ENCODE results near the gene ATXN2. TPM values are rescaled to one million over a fixed set of nuclear protein-coding genes. Genes with fewer than 3 reads are reported as not detected.

The ATXN2 gene
- total and polyA plus RNA-seq, 9 of the 15 experiments (the other 6 are each of a cell fraction or from before 2014, with no cell fraction given) = 16.8 to 67.8 (median 29.3) TPM

- TF ChIP-seq DEAF1 (CRISPR knock-in tag; IDR thresholded peaks at IDR 0.05) (peak; percentile 70), FOXK2 (conservative IDR thresholded peaks at IDR 0.05 in 1 of 2, IDR thresholded peaks at IDR 0.05 in 1 of 2; ENCODE audit: low read depth in 2 of 2) (peak in 1 of 2 experiments; percentile 27; a peak in 1 of 4 replicates), PHF20 (IDR thresholded peaks at IDR 0.05; ENCODE audit: partially characterized antibody) (no peak), ZNF518B (CRISPR knock-in tag; IDR thresholded peaks at IDR 0.05) (no peak), RAD21 (CRISPR knock-in tag; conservative IDR thresholded peaks at IDR 0.05 in 1 of 2, IDR thresholded peaks at IDR 0.05 in 1 of 2) (peak; percentile 77 to 80), ARID2 (IDR thresholded peaks at IDR 0.05) (peak; percentile 40; the same call in 1 of the 2 replicates), NBN (IDR thresholded peaks at IDR 0.05; ENCODE audit: low read depth) (0 out of 2 replicates have a peak, but pooled peaks have one; percentile 47), SMC3 (conservative IDR thresholded peaks at IDR 0.05; ENCODE audit: insufficient read depth, low read depth, low read length) (peak; percentile 51), RFX1 (IDR thresholded peaks at IDR 0.05) (no peak), POLR2AphosphoS2 (IDR thresholded peaks at IDR 0.05; ENCODE audit: low read length) (peak; percentile 74; the same call in 1 of the 2 replicates), SIN3A (IDR thresholded peaks at IDR 0.05; ENCODE audit: borderline replicate concordance in 2 of 2, control insufficient read depth in 1 of 2, low read depth in 2 of 2, low read length in 2 of 2) (peak in 1 of 2 experiments; percentile 40; a peak in 1 of 4 replicates), CC2D1A (IDR thresholded peaks at IDR 0.05) (0 out of 2 replicates have a peak, but pooled peaks have one; percentile 12)
- TF ChIP-seq, protein P1, sequence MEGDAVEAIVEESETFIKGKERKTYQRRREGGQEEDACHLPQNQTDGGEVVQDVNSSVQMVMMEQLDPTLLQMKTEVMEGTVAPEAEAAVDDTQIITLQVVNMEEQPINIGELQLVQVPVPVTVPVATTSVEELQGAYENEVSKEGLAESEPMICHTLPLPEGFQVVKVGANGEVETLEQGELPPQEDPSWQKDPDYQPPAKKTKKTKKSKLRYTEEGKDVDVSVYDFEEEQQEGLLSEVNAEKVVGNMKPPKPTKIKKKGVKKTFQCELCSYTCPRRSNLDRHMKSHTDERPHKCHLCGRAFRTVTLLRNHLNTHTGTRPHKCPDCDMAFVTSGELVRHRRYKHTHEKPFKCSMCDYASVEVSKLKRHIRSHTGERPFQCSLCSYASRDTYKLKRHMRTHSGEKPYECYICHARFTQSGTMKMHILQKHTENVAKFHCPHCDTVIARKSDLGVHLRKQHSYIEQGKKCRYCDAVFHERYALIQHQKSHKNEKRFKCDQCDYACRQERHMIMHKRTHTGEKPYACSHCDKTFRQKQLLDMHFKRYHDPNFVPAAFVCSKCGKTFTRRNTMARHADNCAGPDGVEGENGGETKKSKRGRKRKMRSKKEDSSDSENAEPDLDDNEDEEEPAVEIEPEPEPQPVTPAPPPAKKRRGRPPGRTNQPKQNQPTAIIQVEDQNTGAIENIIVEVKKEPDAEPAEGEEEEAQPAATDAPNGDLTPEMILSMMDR (IDR thresholded peaks at IDR 0.05 in 2 of 3, conservative IDR thresholded peaks at IDR 0.05 in 1 of 3; ENCODE audit: insufficient read depth in 2 of 3, low read depth in 1 of 3, low read length in 3 of 3) = peak; percentile 70 to 88 (median 80); a peak in 5 of 6 replicates
Measured at GRCh38 chr12:111451649-111452129, 147.4 kb downstream of the ATXN2 start (continued).

Measured in K562 (cell line).